ENCODE data around the gene BCAS3.
"Not testable (repeated sequence)": the region's sequence is repeated elsewhere in the genome, so short reads cannot be mapped to it uniquely, and the experiment has no call there.

Gene BCAS3

DNA sequence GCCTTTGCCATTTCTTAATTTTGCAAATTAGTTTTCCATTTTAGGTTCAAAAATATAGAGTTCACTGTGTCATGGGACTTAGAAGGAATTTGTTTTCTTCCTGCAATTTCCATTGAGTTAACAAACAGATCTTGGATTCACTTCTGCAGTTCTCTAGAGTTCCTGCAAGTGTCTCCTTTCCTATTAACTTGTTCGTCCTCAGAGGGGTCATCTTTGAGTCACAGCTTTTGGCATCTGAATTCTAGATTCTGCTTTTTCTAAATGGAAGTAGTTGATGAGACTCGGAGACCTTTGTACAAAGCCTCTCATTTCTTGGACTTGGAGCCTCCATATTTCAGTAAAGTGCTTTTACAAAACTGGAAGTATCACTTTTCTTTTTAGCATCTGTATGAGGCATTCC lies 323.3 kb downstream of the BCAS3 start:
- Histone ChIP-seq H3K9me3 (ENCODE audit: control insufficient read depth, low read length) (no peaks in the 10 kb centered on the region), H3K9ac (ENCODE audit: low read length) (no peak overlapping the region), H3K36me3 (ENCODE audit: control insufficient read depth, insufficient read depth, low read length) (no peaks in the 10 kb centered on the region), H3K27me3 (ENCODE audit: control insufficient read depth, insufficient read depth, low read length) (no peaks in the 10 kb centered on the region), H3K4me3 (ENCODE audit: low read length) (no peak overlapping the region), H3K4me1 (ENCODE audit: control insufficient read depth, insufficient read depth, low read length) (no peaks in the 10 kb centered on the region)

DNA sequence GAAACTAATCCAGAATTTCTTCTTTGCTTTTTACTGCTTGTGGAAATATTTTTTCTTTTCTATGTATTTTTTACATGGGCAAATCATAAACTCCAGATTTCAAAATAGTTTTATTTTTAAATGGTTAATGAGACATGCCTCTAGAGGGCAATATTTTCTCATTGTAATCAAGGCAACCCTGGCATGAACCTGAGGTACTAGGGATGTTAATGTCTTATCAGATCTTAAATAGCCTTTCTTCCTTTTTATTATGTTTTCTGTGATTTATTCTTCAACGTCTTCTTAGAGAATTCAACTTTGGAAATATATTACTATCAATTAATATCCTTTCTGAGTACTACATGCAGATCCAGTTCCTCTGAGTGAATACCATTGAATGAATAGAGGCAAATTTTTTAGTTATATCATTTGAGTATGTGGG lies 324.7 kb downstream of the BCAS3 start:
- H3K36me3 ChIP-seq (ENCODE audit: control insufficient read depth, insufficient read depth, low read length), result no peaks in the 10 kb centered on the region
- H3K9ac ChIP-seq (ENCODE audit: low read length), result no peak overlapping the region
- no peaks in the 10 kb centered on the region for H3K27me3 ChIP-seq (ENCODE audit: control insufficient read depth, insufficient read depth, low read length)
- no peaks in the 10 kb centered on the region for H3K9me3 ChIP-seq (ENCODE audit: control insufficient read depth, low read length)
- H3K4me1 ChIP-seq (ENCODE audit: control insufficient read depth, insufficient read depth, low read length), result no peaks in the 10 kb centered on the region
- H3K4me3 ChIP-seq (ENCODE audit: low read length), result no peak overlapping the region

DNA sequence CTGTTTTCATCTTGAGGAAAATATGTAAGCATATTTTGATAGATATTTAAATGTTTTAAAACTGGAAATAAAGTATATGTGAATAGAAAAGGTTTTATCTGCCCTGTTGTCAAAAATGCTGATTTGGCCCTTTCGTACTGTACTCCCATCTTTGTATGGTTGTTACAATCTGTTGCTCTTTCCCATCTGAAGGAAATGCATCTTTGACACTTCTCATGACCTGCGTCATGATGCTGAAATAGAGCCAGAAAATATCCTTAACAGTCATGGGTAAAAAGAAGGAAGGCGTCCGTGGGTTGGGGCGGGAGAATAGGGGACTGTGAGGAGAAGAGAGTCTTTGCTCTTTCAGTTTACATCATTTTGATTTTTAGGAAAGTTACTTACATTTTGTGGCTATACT lies 327.7 kb downstream of the BCAS3 start:
- Histone ChIP-seq H3K36me3 (ENCODE audit: control insufficient read depth, insufficient read depth, low read length) (no peaks in the 10 kb centered on the region), H3K9ac (ENCODE audit: low read length) (no peak overlapping the region), H3K9me3 (ENCODE audit: control insufficient read depth, low read length) (no peaks in the 10 kb centered on the region), H3K4me3 (ENCODE audit: low read length) (no peak overlapping the region), H3K27me3 (ENCODE audit: control insufficient read depth, insufficient read depth, low read length) (no peaks in the 10 kb centered on the region), H3K4me1 (ENCODE audit: control insufficient read depth, insufficient read depth, low read length) (no peaks in the 10 kb centered on the region)

DNA sequence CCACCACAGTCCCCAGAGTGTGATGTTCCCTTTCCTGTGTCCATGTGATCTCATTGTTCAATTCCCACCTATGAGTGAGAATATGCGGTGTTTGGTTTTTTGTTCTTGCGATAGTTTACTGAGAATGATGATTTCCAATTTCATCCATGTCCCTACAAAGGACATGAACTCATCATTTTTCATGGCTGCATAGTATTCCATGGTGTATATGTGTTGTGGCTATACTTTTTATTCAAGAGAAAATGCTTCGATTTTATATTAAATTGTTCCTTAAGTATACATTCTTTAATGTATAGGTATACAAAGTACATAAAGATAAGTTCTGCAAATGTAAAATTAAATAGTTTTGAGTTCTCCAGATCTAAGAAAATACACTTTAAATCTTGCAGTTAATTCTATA lies 328.3 kb downstream of the BCAS3 start:
- not testable (repeated sequence) for H3K27me3 ChIP-seq (ENCODE audit: control insufficient read depth, insufficient read depth, low read length); H3K4me1 ChIP-seq (ENCODE audit: control insufficient read depth, insufficient read depth, low read length); H3K9ac ChIP-seq (ENCODE audit: low read length); H3K36me3 ChIP-seq (ENCODE audit: control insufficient read depth, insufficient read depth, low read length); H3K9me3 ChIP-seq (ENCODE audit: control insufficient read depth, low read length); H3K4me3 ChIP-seq (ENCODE audit: low read length)

DNA sequence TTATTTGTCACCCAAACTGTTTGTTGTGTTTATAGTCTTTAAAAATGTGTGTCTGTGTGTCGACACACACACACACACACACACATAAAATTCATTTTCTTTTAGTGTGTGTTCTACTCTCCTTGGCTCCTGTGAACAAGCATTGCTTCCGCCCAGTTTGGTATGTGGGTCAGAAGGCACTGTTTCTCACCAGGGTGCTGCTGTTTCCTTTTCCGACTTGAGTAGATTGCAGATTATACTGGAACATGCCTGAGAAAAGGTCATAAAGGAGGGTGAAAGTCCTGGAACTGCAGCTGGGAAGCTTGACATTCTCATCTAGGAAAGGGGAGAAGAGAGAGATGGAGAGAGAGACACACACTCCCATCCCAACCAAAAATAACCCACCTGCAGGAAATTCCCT lies 330.3 kb downstream of the BCAS3 start:
- H3K4me3 ChIP-seq (ENCODE audit: low read length), result no peak overlapping the region
- H3K36me3 ChIP-seq (ENCODE audit: control insufficient read depth, insufficient read depth, low read length), result no peaks in the 10 kb centered on the region
- no peaks in the 10 kb centered on the region for H3K9me3 ChIP-seq (ENCODE audit: control insufficient read depth, low read length)
- no peak overlapping the region for H3K9ac ChIP-seq (ENCODE audit: low read length)
- no peaks in the 10 kb centered on the region for H3K27me3 ChIP-seq (ENCODE audit: control insufficient read depth, insufficient read depth, low read length)
- H3K4me1 ChIP-seq (ENCODE audit: control insufficient read depth, insufficient read depth, low read length), result no peaks in the 10 kb centered on the region

DNA sequence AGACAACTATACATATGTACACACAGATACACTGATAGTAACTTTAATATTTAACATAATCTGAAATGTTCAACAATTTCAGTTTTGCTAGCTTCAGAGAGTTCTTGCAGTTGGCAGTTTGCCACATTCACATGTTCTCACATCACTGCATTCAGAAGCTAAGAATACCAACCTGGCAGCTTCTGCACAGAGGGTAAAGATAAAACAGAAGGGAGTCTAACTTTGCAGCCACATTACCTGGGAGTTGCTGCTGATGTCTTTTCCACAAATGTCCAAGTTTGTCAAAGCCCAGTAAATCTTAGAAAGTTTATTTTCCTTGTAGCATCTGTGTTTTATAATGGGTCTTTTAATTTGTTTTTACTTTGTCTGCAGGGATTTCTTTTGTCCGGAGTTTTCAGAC lies 332.0 kb downstream of the BCAS3 start:
- Histone ChIP-seq H3K36me3 (ENCODE audit: control insufficient read depth, insufficient read depth, low read length) (no peaks in the 10 kb centered on the region), H3K9ac (ENCODE audit: low read length) (no peak overlapping the region), H3K4me3 (ENCODE audit: low read length) (no peak overlapping the region), H3K9me3 (ENCODE audit: control insufficient read depth, low read length) (no peaks in the 10 kb centered on the region), H3K27me3 (ENCODE audit: control insufficient read depth, insufficient read depth, low read length) (no peaks in the 10 kb centered on the region), H3K4me1 (ENCODE audit: control insufficient read depth, insufficient read depth, low read length) (no peaks in the 10 kb centered on the region)

DNA sequence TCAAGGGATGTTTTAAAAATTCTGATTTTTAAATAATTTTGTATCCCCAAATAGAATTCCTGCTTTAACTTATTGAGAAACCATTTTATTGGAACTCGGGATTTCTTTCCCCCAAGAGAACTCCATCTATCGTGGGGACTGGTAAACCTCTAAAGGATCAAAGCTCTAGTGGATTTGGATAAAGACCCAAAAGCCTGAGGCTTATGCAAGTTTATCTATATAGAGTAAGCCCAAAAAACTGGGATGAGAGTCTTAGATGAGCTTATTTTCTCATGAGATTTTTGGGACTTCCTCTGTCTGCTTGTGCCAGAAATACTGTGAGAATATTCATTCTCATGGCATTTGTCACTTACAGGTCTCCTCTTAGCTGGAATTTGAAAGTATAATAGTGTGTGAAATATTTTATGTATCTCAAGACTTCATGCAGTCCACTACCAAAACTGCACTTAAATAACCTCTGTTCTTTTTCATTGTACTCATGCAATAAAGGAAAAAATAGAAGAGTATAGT lies 333.1 kb downstream of the BCAS3 start:
- Histone ChIP-seq H3K4me3 (ENCODE audit: low read length) (no peak overlapping the region), H3K27me3 (ENCODE audit: control insufficient read depth, insufficient read depth, low read length) (no peaks in the 10 kb centered on the region), H3K4me1 (ENCODE audit: control insufficient read depth, insufficient read depth, low read length) (no peaks in the 10 kb centered on the region), H3K36me3 (ENCODE audit: control insufficient read depth, insufficient read depth, low read length) (no peaks in the 10 kb centered on the region), H3K9me3 (ENCODE audit: control insufficient read depth, low read length) (no peaks in the 10 kb centered on the region), H3K9ac (ENCODE audit: low read length) (no peak overlapping the region)

DNA sequence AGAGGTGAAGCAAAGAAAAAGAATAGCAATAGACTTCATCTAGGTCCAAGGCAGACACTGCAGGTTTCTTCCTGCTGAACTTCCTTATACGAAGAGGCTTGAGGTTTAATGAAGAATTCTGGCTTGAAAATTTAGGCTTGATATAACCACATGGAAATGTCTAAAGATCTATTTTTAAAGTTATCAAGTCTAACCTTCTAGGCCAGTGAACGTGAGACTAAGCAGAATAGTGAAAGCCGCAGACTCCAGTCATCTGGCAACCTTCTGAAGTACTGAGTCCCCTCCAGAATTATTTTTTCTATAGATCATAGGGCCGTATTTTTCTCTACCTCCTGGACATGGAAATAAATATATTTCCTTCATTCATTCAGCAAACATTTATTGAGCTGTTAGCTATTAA lies 333.6 kb downstream of the BCAS3 start:
- H3K36me3 ChIP-seq (ENCODE audit: control insufficient read depth, insufficient read depth, low read length), result no peaks in the 10 kb centered on the region
- H3K4me1 ChIP-seq (ENCODE audit: control insufficient read depth, insufficient read depth, low read length), result no peaks in the 10 kb centered on the region
- no peak overlapping the region for H3K4me3 ChIP-seq (ENCODE audit: low read length)
- H3K27me3 ChIP-seq (ENCODE audit: control insufficient read depth, insufficient read depth, low read length), result no peaks in the 10 kb centered on the region
- no peaks in the 10 kb centered on the region for H3K9me3 ChIP-seq (ENCODE audit: control insufficient read depth, low read length)
- H3K9ac ChIP-seq (ENCODE audit: low read length), result no peak overlapping the region

DNA sequence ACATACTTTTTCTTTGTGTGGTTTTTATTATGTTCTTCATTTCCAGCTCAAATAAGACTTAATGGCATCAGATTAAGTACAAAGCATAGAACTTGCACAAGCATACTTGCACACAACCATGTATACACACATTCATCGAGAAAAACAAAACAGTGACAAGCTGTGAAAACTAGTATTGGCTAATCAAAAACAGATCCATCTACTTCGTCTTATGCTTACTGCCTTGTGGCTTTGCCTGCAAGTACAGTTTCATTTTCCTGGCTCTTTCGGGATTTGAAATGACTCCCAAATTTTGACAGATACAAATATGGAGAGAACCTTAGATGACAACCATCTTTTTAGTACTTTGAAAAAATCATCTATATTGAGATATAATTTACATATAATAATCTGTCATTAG lies 338.3 kb downstream of the BCAS3 start:
- no peaks in the 10 kb centered on the region for H3K9me3 ChIP-seq (ENCODE audit: control insufficient read depth, low read length)
- H3K4me3 ChIP-seq (ENCODE audit: low read length), result no peak overlapping the region
- H3K9ac ChIP-seq (ENCODE audit: low read length), result no peak overlapping the region
- H3K27me3 ChIP-seq (ENCODE audit: control insufficient read depth, insufficient read depth, low read length), result no peaks in the 10 kb centered on the region
- no peaks in the 10 kb centered on the region for H3K4me1 ChIP-seq (ENCODE audit: control insufficient read depth, insufficient read depth, low read length)
- no peaks in the 10 kb centered on the region for H3K36me3 ChIP-seq (ENCODE audit: control insufficient read depth, insufficient read depth, low read length)

DNA sequence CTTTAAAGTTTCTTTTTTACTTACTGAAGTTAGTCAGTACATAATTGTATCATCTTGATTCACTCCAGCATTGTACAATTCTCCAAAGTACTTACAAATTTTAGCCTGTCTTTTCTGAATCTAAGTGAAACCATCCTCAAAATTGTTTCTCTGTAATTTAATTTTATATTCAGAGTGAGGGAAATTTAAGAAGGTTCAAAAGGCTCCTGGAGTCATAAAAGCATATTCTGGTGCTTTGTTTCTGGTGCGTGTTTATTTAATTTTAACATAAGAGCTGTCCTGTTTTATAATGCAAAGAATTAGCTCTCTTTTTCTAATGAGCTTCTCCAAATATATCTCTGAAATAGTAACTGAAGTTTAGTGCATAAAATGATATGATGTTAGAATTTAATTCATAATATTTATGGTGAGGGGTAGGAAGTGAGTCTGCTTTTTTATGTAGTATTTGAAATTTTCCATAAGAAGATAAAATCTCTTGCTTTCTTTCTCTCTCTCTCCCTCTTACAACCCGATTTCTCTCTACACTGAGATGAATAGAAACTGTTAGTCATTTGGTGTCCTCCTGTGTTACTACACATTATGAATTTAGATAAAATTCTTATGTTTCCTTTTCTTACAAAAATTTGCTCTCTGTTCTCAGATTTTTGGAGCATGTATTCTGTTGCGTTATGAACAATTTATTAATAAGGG lies 339.8 kb downstream of the BCAS3 start:
- no peak overlapping the region for H3K4me3 ChIP-seq (ENCODE audit: low read length)
- H3K9ac ChIP-seq (ENCODE audit: low read length), result no peak overlapping the region
- no peaks in the 10 kb centered on the region for H3K36me3 ChIP-seq (ENCODE audit: control insufficient read depth, insufficient read depth, low read length)
- no peaks in the 10 kb centered on the region for H3K27me3 ChIP-seq (ENCODE audit: control insufficient read depth, insufficient read depth, low read length)
- no peaks in the 10 kb centered on the region for H3K9me3 ChIP-seq (ENCODE audit: control insufficient read depth, low read length)
- H3K4me1 ChIP-seq (ENCODE audit: control insufficient read depth, insufficient read depth, low read length), result no peaks in the 10 kb centered on the region

DNA sequence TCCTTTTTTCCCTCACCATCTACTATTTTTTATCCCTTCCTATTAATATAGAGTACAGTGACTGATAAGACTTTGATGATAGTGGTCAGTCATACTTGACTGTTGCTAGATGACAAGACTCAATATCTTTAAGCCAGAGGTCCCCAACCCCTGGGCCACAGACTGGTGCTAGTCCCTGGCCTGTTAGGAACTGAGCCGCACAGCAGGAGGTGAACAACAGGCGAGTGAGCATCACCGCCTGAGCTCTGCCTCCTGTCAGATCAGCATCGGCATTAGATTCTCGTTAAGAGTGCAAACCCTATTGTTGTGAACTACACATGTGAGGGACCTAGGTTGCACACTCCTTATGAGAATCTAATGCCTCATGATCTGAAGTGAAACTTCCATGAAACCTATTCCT lies 341.3 kb downstream of the BCAS3 start:
- no peak overlapping the region for H3K4me3 ChIP-seq (ENCODE audit: low read length)
- H3K4me1 ChIP-seq (ENCODE audit: control insufficient read depth, insufficient read depth, low read length), result no peaks in the 10 kb centered on the region
- H3K36me3 ChIP-seq (ENCODE audit: control insufficient read depth, insufficient read depth, low read length), result no peaks in the 10 kb centered on the region
- no peak overlapping the region for H3K9ac ChIP-seq (ENCODE audit: low read length)
- H3K9me3 ChIP-seq (ENCODE audit: control insufficient read depth, low read length), result no peaks in the 10 kb centered on the region
- H3K27me3 ChIP-seq (ENCODE audit: control insufficient read depth, insufficient read depth, low read length), result no peaks in the 10 kb centered on the region

DNA sequence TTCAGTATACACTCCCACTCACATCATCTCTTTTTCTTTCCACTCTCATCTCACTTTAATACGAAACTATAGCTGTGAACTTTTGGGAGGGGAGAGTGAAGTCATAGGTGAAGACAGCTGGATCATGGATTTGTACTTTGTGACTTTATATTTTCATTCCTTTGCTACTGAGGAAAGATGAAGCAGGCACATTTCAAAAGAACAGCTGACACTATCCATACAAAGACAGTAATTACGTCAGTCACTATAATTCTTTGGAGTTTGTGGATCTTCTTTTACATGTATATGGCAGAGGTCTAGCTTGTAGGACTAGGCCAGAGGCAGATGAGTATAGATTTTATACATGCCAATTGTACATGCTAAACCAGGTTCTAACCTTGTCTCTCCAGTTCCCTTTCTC lies 346.3 kb downstream of the BCAS3 start:
- Histone ChIP-seq H3K4me1 (ENCODE audit: control insufficient read depth, insufficient read depth, low read length) (no peaks in the 10 kb centered on the region), H3K9ac (ENCODE audit: low read length) (no peak overlapping the region), H3K27me3 (ENCODE audit: control insufficient read depth, insufficient read depth, low read length) (no peaks in the 10 kb centered on the region), H3K36me3 (ENCODE audit: control insufficient read depth, insufficient read depth, low read length) (no peaks in the 10 kb centered on the region), H3K4me3 (ENCODE audit: low read length) (no peak overlapping the region), H3K9me3 (ENCODE audit: control insufficient read depth, low read length) (no peaks in the 10 kb centered on the region)

DNA sequence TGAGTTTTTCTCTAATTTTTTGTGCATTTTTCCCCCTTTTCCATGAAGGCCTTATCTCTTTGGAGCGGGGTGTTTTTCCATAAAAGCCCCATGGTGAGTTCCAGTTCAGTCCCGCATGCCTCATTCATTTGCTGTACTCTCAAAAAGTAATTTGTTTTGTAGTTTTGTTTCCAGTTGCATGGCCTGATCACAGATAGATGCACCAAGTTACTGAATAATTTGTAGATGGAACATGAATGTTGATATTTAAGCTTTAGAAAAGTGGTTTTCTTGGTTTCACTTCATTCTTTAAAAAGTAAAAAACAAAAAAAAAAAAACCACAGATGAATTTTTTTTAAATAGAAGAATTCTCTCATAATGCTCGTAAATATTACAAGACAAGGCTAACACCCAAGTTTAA lies 349.2 kb downstream of the BCAS3 start:
- no peaks in the 10 kb centered on the region for H3K4me1 ChIP-seq (ENCODE audit: control insufficient read depth, insufficient read depth, low read length)
- H3K9ac ChIP-seq (ENCODE audit: low read length), result no peak overlapping the region
- H3K36me3 ChIP-seq (ENCODE audit: control insufficient read depth, insufficient read depth, low read length), result no peaks in the 10 kb centered on the region
- no peak overlapping the region for H3K4me3 ChIP-seq (ENCODE audit: low read length)
- no peaks in the 10 kb centered on the region for H3K9me3 ChIP-seq (ENCODE audit: control insufficient read depth, low read length)
- H3K27me3 ChIP-seq (ENCODE audit: control insufficient read depth, insufficient read depth, low read length), result no peaks in the 10 kb centered on the region
